Neural cell (in vitro differentiated cells): ENCODE results near the gene TFCP2.

Source experiments
- TAF1 ChIP-seq: IDR thresholded peaks from 2 replicates; pipeline ENCODE4 v1.6.1; 2012; ENCODE audit warnings: low read depth
- TF ChIP-seq, protein P1 (sequence below): fragments of 450-650 bp; IDR thresholded peaks from 2 replicates; pipeline ENCODE4 v1.5.1; 2014; ENCODE audit warnings: antibody characterized with exemption, mild to moderate bottlenecking, moderate library complexity; ENCODE audit not compliant: poor library complexity, severe bottlenecking

DNA sequence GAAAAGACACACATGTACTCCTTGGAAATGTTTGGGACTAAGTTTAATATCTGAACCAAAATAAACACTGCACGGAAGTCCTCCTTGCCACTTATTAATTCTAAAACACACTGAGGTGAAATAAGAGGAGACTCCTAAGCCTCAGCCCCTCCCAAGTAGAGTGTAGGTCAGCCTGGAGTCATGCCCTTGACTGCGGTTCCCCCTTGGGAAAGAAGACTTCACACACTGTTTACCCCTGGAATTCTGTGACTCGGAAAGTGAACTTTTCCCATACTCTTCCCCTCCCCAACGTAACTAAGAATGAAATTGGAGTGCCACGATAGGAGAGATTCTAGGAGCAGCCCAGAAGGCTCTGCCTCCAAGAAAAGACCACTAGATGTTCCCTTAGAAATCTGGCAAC lies 8.6 kb upstream of the TFCP2 start:
- TF ChIP-seq, protein P1, sequence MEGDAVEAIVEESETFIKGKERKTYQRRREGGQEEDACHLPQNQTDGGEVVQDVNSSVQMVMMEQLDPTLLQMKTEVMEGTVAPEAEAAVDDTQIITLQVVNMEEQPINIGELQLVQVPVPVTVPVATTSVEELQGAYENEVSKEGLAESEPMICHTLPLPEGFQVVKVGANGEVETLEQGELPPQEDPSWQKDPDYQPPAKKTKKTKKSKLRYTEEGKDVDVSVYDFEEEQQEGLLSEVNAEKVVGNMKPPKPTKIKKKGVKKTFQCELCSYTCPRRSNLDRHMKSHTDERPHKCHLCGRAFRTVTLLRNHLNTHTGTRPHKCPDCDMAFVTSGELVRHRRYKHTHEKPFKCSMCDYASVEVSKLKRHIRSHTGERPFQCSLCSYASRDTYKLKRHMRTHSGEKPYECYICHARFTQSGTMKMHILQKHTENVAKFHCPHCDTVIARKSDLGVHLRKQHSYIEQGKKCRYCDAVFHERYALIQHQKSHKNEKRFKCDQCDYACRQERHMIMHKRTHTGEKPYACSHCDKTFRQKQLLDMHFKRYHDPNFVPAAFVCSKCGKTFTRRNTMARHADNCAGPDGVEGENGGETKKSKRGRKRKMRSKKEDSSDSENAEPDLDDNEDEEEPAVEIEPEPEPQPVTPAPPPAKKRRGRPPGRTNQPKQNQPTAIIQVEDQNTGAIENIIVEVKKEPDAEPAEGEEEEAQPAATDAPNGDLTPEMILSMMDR, result no peak
- TF ChIP-seq TAF1, result no peak
